GM13977 (cell line): Measurements from ENCODE around the gene ELAVL2.

Experiments used
- DNase-seq: peaks from one replicate; pipeline ENCODE4 v3.0.0; 2012; ENCODE audit warnings: low spot score
- CTCF ChIP-seq: IDR thresholded peaks from 2 replicates; pipeline ENCODE4 v1.5.1; 2012; ENCODE audit warnings: mild to moderate bottlenecking, control low read depth; ENCODE audit not compliant: insufficient read depth; ENCODE audit errors: extremely low read depth, missing control alignments
- in situ Hi-C: fragments of 300-500 bp; cut with MboI; formaldehyde crosslinking; loops from one replicate; pipeline ENCODE4 v1.12.0; 2022; ENCODE audit warnings: low sequenced_read_pairs, low pct_unique_long_range_greater_than_20kb, mixed read lengths, inconsistent platforms; ENCODE audit not compliant: unreplicated experiment

The ELAVL2 gene

GRCh38 chr9:23740531-23740930 lies 85.5 kb downstream of the ELAVL2 start:
- no peak for DNase-seq
- TF ChIP-seq CTCF, result no peak
- in situ Hi-C loops, result no loop called here

DNA sequence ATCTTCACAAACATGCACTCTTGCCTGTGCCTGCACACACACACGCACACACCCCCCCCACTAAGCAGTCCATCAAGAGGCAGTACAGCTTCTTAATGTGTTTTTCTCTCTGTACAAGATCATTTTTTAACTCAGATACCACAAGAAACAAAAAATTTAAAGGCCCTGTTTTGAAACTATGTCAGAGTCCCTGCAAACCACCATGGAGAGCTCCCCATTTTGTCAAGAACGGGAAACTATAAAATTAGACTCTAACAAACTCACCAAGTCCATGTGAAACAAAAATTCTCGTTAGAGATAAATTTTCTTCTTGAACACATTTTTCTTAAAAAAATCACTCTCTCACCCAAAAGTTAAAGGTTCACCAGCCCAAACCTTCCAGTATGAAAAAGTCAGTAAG lies 86.3 kb downstream of the ELAVL2 start:
- in situ Hi-C loops, result no loop called here
- DNase-seq, result no peak
- no peak for TF ChIP-seq CTCF

DNA sequence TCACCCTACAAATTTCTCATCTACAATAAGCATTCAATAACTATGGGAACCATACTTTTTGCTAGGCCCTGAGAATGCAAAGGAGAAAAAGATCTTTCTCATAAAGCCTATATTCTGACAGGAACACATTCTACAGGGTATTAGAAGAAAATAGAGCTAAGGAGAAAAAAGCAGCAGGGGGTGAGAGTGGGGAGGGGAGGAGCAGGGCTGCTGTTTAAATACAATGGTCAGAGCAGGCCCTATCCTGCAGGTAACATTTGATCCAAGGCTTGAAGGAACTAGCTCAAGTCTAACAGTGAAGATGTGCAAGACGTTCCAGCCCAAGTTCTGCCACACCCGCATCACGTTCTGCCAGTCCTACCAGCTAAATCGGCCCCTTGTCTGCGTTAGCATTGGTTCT lies 89.7 kb downstream of the ELAVL2 start:
- TF ChIP-seq CTCF, result no peak
- DNase-seq, result no peak
- in situ Hi-C loops, result no loop called here

DNA sequence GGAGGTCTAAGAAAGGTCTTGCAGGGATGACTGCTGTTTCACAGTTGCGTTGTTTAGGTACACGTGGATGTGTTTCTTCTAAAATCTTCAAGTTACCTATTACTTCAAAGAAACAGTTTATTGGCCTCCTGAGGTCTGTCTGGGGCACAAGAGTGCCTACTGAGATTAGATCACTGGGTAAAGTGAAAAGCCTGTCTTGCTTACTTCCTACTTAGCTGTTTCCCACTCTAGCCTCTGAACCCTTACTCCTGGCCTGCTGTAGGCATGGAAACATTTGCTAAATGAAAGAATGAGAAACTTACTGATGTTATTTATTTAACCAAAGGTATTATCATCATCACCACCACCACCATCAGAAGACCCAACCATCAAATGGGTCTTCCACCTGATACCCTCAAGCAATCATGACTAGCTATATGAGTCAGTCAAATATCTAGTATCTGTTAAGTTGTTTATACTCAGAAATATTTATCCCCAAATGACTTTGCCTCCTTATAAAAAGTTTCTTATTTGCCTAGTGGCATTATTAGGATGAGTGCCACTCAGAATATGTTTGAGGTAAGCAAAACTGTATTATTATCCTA lies 92.5 kb downstream of the ELAVL2 start:
- no peak for DNase-seq
- in situ Hi-C loops, result no loop called here
- no peak for TF ChIP-seq CTCF

DNA sequence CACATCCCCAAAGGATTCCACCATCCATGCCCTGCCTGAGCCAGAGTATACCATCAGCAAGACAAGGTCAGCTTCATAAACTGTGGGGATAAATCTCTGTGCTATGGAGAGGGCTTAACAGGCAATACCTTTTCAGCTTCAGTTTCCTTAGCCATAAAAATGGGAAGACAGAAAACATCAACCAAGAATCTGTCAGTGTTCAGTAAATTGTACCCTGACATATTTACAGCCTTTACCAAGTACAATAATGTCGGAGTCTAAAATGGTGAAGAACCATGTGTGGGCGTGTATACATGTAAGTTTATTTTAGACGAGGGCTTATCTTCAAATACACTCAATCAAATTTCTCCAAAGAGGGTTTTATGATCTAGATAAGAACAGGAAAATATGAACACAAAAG lies 94.7 kb downstream of the ELAVL2 start:
- no peak for TF ChIP-seq CTCF
- in situ Hi-C loops, result no loop called here

DNA sequence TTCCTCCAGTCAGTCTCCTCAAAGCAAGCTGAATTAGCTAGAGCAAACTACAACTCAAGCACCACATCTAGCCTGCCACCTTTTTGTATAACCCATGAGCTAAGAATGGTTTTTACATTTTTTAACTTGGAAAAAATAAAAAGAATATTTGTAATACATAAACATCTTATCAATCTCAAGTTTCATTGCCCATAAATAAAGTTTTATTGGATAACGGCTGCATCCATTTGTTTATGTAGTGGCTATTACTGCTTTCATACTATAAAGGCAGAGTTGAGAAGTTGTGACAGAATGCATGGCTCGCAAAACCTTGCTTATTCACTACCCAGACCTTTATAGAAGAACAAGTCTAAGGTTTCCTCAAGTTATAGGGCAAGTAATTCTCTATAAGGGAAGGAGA lies 95.7 kb downstream of the ELAVL2 start:
- in situ Hi-C loops, result no loop called here
- DNase-seq, result no peak
- TF ChIP-seq CTCF, result no peak

More for the DNA sequence above, 94.7 kb downstream of the ELAVL2 start:
- no peak for DNase-seq

- in situ Hi-C loops, result no loop called here
- DNase-seq, result no peak
- no peak for TF ChIP-seq CTCF
These were observed 97.3 kb downstream of the ELAVL2 start for GRCh38 chr9:23728736-23729135.
